ENCODE results near the gene MFAP3L.
"Not testable (repeated sequence)": the region's sequence is repeated elsewhere in the genome, so short reads cannot be mapped to it uniquely, and the experiment has no call there.

The MFAP3L gene

DNA sequence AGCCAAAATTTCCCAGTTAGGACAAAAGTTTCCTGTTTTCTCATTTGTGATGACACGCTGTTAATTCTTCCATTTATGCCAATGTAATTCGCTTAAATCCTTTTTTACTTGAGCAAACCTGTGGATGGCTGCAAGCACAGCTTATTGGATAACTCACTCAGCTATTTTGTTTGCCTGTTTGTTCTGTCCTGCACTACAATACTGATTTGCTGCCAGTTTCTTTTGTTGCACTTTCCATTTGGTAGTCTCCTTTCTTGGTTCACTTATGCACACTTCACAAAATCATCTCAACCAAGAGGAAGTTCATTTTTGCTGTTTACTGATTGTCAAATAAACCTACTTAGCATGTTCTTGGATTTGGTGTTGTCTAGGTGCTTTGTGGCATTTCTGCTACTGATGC is 40.3 kb downstream of the MFAP3L start:
- no peak for DNase-seq

DNA sequence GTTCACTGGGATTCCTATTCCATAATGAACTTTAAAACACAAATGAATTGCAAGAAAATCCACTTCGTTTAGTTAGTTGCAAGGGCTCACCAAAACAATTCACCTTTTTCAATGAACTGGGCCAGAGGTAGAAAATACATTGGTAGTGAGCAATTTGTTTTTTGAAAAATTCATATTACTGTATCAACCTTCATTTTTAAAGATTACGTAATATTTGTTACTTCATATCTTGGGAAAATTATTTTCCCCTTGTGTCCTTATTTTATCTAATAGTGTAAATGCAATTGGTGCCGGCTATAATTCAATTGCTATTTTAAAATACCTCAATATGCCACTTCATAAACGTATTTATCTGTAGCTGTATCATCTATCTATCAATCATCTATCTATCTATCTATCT is 41.5 kb downstream of the MFAP3L start:
- no peak for DNase-seq

DNA sequence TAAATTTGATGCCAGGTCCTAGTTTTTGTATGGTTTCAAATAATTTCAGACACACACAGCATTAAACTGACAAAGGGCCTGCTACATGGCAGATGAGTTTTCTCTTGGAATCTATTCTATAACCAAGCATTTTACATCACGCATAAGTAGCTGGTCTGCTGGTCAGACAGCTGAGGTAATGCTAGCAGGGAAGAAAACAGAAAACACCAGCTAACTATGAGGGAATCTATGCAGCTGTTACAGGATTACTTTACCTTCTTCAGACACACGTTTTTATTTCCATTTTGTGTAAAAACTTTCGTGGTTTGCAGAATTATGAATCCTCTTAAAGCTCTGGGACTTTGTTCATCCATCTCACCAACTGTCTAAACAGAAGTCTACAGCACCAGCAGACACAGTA is 42.0 kb downstream of the MFAP3L start:
- DNase-seq = no peak

DNA sequence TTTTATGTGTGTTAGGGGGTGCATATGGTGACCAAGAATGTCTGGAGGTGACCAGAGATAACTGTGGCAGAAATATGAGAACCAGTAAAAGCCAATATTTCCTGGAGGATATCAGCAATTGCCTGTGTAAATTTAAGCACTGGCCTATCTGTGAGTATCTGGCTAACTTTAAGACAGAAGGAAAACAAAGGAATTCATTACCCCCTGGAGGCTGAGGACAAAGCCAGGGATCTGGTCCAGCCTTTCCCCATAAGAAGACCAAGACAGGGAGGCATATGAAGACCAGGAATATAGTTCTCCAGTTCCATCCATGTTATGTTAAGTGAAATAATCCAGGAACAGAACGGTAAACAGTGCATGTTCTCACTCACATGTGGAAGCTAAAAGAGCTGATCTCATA is 49.2 kb downstream of the MFAP3L start:
- no peak for DNase-seq

DNA sequence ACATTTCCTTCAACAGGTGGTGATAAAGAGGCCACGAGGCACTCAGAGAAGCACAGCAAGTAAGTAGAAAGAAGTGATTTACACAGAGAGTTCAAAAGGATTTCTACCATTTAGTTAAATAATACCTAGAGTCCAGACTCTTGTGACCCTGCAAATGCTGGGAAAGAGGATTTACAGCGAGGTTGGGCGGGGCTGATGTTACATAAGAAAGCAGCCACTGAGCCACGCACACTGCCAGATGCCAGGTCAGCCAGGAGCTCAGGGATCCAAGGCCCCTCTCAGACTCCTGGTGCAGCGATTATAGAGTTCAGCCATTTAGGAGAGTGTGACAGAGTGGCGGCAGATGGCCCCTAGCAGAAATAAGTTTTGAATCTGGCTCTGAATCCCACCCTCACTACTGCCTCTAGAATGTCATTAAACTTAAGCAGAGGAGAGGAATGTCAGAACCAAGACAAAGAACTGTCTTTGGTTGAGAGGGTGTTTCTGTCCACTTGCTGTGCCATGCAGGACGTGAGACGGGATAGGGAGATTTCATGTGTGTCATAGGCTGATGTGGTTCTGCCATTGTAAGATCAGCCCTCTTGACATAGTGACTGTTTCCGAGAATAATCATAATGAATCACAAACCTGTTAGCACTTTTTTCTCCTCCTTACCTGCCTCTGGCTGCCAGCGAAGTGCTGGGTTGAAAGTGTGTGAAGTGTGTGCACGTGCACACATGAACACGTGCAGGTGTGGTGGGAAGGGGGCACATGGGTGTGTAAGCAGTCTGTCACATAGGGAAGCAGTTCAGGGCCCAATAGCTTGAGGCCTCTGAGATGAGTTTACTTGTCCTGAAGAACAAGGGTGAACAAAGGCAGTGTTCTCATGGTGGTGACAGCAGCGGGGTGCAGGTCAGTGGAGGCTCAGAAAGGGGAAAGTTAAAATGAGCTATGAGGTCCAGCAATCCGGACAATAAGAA is 50.1 kb downstream of the MFAP3L start:
- no peak for DNase-seq

DNA sequence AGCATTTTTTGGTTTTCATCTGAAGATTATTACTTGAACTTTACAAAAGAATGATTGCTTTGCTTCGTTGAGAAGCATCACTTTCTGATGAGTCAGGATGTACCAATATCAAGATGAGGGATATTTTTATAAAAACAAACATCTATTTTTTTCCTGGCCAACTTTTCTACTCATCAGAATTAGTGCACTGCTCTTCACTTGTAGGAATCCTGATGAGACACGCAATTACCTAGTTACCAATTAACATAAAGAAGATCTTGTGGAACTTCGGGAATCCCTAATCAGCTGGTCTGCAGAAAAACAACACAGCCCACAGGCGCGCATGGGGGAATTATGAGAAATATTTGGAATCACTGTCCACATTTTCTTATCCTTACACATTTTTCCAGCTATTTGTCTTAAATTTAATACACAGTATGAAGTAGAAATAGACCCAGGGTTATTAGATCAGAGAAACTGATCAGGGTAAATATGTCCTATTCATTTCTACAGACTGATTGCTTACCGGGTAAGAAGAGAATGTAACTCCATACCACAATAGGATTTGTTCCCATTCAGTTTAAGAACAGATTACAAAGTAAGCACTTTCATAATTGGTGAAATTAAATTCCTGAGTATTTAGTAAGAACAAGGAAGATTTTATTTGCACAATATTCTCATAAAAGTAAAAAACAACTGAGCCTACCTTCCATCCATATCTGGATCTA is 50.9 kb downstream of the MFAP3L start:
- no peak for DNase-seq

DNA sequence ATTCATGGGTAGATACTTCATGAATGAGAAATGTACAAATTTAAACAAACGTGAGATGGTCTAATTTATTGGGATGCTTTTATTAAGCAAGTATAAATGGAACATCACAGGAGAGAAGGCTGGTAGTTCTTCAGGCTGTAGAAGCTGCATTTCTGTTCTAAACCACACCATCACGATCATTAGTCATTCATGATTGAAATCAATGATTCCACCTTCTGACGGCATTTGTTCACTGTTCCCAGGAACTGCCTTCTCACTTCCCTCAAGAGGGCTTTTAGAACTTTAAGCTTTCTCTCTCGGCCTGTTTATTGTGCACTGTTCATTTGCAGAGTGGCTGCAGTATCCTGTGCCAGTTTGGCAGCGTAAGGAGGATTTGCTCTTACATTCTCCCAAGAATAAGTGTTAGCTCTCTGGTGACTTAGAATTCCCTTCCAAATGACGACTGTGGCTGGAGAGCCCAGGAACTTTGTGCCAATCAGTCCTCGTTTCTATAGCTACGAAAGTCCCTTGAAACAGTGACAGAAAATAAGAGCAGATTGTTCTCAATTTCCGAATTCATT is 54.7 kb downstream of the MFAP3L start:
- DNase-seq = no peak

DNA sequence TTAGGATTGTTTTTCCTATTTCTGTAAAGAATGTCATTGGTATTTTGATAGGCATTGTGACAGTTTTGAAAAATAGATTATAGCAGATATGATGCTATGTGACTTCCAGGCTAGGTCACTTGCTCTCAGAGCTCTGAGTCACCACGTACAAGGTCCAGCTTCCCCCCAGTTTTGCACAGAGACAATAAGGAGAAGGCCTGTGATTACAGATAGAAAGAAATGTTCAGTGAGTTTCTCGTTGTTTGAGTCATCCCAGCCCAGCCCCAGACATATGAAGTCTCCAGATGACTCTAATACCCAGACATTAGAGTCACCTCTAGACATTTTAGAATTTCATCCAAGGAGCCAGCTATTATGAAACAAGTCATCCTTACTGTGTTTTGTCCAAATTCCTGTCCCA is 57.2 kb downstream of the MFAP3L start:
- no peak for DNase-seq

DNA sequence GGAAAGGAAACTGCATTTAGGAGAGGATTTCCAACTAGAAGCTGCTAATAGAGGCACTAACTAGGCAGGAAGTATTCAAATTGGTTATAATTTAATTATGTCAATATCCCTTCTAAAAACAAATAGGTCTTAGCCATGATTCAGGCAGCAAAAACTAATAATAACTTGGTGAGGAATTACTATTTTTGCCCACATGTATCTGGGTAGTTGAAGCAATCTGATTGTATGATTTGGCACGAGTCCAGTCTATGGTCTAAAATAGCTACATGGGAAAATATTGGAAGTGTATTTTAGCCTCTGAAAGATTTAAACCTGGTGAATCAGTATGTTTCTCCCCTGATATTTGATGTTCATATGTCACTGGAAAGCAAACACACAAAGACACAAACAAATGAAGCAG is 62.2 kb downstream of the MFAP3L start:
- no peak for DNase-seq

DNA sequence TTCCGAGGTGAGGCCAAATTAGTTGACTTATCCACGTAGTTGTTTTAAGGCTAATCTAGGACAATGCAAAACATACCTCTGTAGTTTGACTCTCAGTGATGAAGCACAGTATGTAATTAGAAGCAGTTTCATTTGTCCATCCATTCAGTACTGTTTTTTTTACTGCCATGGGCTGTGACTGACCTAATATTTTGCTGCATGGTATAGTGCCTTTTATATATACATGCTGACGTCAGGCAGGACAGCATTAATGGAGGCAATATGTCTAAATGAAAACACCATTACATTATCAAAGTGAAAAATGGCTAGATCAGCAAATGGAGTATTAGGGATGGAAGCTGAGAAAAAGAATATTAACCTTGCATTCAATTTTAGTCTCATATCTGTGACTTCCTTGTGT is 66.9 kb downstream of the MFAP3L start:
- no peak for DNase-seq

DNA sequence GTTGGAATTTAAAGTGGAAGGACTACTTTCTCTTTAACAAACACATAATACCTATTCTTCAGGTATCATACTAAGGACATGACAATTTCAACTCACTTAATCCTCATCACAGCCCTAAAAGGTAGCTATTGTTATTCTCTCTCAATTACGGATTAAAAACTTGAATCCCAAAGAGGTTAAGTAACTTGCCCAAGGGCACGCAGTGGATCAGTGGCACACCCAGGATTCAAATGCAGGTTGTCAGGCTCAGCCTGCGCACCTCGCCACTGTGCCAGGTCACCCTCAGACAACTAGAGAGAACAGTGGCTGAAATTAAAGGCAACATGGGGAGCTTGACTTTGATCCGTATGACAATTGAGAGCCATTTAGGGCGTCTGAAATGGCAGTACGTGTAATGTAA is 67.6 kb downstream of the MFAP3L start:
- DNase-seq = no peak

DNA sequence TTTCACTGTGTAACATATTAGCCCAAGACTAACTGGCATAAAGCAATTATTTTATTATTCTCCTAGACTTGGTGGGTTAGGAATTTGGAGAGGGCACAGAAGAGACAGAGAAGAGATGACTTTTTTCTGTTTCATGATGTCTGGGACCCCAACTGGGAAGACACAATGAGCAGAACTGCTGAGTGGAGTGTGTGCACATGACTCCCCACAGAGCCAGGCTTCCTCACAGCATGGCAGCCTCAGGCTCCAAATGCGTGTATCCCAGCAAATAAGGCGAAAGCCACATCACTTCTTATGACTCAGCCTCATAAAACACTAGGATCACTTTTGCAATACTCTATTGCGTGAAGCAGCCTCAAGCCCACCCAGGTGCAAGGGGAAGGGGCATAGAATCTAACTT is 68.4 kb downstream of the MFAP3L start:
- DNase-seq = no peak

DNA sequence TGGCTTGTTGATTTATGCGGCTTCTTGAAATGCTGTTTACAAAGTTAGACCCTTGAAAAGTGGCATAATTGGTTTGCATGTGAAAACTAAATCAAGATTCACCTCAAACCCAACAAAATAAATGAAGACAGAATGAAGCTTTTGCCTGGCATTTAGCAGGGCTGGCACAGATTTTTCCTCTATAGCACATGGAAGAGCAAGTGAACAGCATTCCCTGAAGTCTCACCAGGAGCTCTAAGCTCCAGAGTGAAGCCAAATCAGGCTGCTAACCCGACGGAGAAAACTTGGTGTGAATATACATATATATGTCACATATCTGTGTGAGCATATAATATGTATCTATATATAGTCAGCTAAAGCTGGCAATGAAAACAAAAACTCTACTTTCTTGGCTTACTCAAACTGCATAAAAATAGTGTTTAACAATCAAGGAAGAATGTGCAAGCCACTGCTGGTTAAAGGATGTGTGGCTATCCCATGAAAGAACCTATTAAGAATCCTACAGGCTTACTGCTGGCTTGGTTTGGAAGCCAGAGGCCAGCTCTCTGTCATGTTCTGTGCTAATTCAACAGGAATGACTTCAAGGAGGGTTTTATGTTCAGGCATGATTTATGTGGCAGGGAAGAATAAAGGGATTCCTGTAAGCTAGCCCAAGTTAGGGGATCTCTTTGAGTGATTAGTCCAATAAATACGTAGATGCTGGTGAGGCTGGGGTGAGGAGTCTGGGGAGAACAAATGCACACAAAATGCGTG is 69.9 kb downstream of the MFAP3L start:
- no peak for DNase-seq

DNA sequence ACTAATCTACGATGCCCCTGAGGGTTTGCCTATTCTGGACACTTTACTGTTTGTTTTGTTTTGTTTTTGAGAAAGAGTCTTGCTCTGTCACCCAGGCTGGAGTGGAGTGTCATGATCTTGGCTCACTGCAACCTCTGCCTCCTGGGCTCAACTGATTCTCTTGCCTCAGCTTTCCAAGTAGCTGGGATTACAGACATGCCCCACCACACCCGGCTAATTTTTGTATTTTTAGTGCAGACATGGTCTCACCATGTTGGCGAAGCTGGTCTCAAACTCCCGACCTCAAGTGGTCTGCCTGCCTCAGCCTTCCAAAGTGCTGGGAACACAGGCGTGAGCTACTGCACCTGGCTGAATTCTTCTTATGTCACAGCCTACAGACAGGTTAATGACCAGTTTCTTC is 70.7 kb downstream of the MFAP3L start:
- no peak for DNase-seq

DNA sequence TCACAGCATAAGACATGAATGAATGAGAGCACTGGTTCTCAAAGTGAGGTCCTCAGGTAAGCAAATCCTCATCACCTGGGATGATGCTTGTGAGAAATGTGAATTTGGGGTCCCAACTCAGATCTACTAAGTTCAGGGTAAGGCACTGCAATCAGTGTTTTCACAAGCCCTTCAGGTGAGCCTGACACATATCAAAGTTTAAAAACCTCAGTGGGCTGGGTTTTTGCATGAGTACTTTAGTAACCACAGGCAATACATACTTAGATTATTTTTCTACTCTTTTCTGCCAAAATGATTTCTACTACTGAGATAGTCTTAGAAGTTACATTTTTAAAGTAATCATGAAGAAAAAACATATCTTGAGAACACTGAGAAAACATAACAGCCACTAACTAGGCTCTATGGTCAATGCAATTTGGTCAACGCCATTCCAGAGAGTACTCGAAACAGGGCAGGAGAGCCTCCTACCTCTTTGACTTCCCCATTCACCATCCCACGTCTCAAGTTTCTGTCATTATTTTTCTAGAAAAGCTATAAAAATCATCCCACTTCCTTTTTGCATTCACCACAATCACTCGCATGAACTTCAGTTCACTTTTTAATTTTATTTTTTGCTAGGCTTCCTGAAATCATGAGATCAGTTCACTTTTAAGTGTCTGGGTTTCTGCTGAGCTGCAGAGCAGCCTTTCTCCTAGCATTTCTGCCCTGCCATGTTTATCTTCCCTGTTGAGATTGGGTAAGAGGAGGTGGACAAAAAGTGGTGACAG is 73.8 kb downstream of the MFAP3L start:
- no peak for DNase-seq

DNA sequence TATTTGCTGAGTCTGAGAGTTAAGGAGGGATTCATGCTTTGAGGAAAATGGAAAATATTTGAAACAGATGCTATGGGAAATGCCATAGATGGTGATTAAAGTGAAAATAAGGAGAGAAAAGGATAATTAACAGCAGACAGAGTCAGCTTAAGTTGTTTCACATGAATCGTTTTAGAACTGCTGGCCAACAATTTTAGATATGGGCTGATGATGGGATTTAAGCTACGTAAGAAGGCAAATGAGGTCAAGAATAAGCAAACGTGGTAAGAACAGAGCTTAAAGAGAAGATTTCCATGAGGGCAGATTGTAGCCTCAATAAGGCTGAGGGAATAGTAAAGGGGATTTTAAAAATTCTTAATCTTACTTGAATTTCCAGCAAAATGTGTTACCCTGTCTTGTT is 77.9 kb downstream of the MFAP3L start:
- no peak for DNase-seq

DNA sequence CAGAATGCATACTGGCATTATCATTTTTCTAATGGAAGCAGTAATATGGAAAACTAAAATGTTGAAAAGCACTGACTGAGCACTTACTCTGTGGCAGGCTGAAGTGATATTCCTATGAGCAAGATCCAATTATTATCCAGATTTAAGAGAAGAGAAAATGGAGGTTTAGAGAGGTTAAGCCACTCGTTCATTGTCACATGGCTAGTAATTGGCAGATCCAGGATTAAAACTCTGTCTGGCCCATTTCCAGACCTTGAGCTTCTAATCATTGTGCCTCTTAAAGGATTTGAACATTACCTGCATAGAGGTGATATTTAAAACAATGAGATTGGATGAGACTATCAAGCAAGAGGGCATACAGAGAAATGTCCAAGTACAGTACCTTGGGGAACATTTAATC is 80.6 kb downstream of the MFAP3L start:
- no peak for DNase-seq

DNA sequence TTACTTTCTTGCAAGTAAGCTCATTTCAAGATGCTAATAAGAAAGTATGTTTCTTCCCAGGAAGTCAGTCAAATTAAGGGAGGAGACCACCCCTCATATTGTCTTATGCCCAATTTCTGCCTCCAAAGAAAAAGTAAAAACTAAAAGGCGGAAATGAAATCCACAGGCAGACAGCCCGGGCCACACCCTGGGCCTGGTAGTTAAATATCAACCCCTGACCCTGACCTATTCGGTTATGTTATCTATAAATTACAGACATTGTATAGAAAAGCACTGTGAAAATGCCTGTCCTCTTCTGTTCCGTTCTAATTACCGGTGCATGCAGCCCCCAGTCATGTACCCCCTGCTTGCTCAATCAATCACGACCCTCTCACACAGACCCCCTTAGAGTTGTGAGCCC is 82.6 kb downstream of the MFAP3L start:
- not testable (repeated sequence) for DNase-seq

DNA sequence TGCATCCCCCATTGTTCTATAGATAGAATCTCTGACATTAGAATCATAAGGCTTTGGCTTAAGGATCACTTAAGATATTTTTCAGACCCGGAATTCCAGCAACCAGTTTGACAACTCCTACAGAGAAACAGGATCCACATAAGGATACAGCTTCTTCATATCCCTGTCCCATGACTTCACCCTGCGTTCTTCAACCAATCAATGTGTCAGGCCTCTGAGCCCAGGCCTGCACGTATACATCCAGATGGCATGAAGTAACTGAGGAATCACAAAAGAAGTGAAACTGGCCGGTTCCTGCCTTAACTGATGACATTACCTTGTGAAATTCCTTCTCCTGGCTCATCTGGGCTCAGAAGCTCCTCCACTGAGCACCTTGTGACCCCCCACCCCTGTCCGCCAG is 85.1 kb downstream of the MFAP3L start:
- DNase-seq = no peak

DNA sequence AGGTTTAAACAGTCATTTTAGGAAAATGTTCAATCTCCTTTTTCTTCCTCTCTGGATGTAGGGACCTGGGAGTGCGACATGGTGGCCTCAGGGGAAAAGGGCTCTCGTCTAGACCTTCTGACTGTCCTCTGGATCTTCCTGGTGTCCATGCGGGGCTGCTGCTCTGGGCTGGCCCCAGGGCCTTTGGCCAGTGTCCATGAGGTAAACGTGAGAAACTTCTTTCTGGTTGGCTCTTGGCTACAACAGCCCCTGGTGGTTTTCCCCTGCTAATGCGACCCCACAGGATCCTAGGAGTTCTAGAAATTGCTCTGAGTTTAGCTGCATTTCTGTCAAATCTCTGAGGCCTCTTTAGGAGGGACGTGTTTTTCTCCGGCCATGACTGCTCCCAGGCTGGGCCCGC is 85.7 kb downstream of the MFAP3L start:
- DNase-seq = no peak

Measured in CD4-positive, alpha-beta T cell treated with Interferon gamma for 1 hour (primary cell).